Measurements from ENCODE around the gene EIF1.
A peak's percentile ranks its signal among the peaks of the same experiment; 100 is the strongest.

EIF1 gene

GRCh38 chr17:41678907-41679739, 9.6 kb upstream of the EIF1 start:
- H3K9me3 ChIP-seq: no peaks in the 10 kb centered on the region
- no peaks in the 10 kb centered on the region for H3K4me1 ChIP-seq
- TF ChIP-seq CTCF (IDR thresholded peaks at IDR 0.05): no peak
- intact Hi-C loops (cut with DNase I; ENCODE audit: low total_unique reads): no loop called here
- H3K27me3 ChIP-seq: peaks cover 0 to 20% of the 10 kb centered on the region in 2 donors
- DNase-seq: no peak
- H3K4me3 ChIP-seq: peak overlapping the region in 1 of 2 donors; percentile 11
- no peaks in the 10 kb centered on the region for H3K36me3 ChIP-seq
- no peak overlapping the region for H3K27ac ChIP-seq

GRCh38 chr17:41679740-41680425, 8.8 kb upstream of the EIF1 start:
- H3K27ac ChIP-seq: no peak overlapping the region
- H3K4me3 ChIP-seq: no peak overlapping the region
- intact Hi-C loops (cut with DNase I; ENCODE audit: low total_unique reads): no loop called here
- H3K4me1 ChIP-seq: no peaks in the 10 kb centered on the region
- peaks cover 0 to 20% of the 10 kb centered on the region in 2 donors for H3K27me3 ChIP-seq
- no peaks in the 10 kb centered on the region for H3K36me3 ChIP-seq
- no peak for DNase-seq
- TF ChIP-seq CTCF (IDR thresholded peaks at IDR 0.05): no peak
- no peaks in the 10 kb centered on the region for H3K9me3 ChIP-seq

GRCh38 chr17:41680426-41681040, 8.2 kb upstream of the EIF1 start:
- Histone ChIP-seq H3K4me3 (no peak overlapping the region), H3K36me3 (no peaks in the 10 kb centered on the region), H3K9me3 (no peaks in the 10 kb centered on the region), H3K4me1 (no peaks in the 10 kb centered on the region), H3K27me3 (peaks cover 0 to 20% of the 10 kb centered on the region in 2 donors), H3K27ac (no peak overlapping the region)
- intact Hi-C loops (cut with DNase I; ENCODE audit: low total_unique reads): no loop called here
- DNase-seq: no peak
- TF ChIP-seq CTCF (IDR thresholded peaks at IDR 0.05): no peak

GRCh38 chr17:41681776-41682175, 6.9 kb upstream of the EIF1 start:
- H3K36me3 ChIP-seq: no peaks in the 10 kb centered on the region
- H3K4me3 ChIP-seq: no peak overlapping the region
- no peak for TF ChIP-seq CTCF (IDR thresholded peaks at IDR 0.05)
- DNase-seq: no peak
- H3K9me3 ChIP-seq: no peaks in the 10 kb centered on the region
- H3K27me3 ChIP-seq: peaks cover 0 to 17% of the 10 kb centered on the region in 2 donors
- no peaks in the 10 kb centered on the region for H3K4me1 ChIP-seq
- intact Hi-C loops (cut with DNase I; ENCODE audit: low total_unique reads): no loop called here
- H3K27ac ChIP-seq: no peak overlapping the region

GRCh38 chr17:41682631-41683030, 6.1 kb upstream of the EIF1 start:
- intact Hi-C loops (cut with DNase I; ENCODE audit: low total_unique reads): no loop called here
- no peak overlapping the region for H3K27ac ChIP-seq
- H3K36me3 ChIP-seq: no peaks in the 10 kb centered on the region
- peaks cover 0 to 1% (median under 1%) of the 10 kb centered on the region in 4 donors for H3K4me1 ChIP-seq
- no peak for DNase-seq
- H3K27me3 ChIP-seq: peaks cover 0 to 8% of the 10 kb centered on the region in 2 donors
- H3K4me3 ChIP-seq: no peak overlapping the region
- H3K9me3 ChIP-seq: no peaks in the 10 kb centered on the region
- no peak for TF ChIP-seq CTCF (IDR thresholded peaks at IDR 0.05)

All from tibial artery (tissue), 4 donors.